ENCODE data around the gene MKI67. TPM values are rescaled to one million over a fixed set of nuclear protein-coding genes. Genes with fewer than 3 reads are reported as not detected.

MKI67 gene
- total and polyA plus RNA-seq, 10 of the 15 experiments (the other 5 are each of a cell fraction or from before 2014, with no cell fraction given): 22.3 to 183 (median 82.9) TPM

GRCh38 chr10:128064108-128064969 is 61.9 kb downstream of the MKI67 start:
- no peaks in the 10 kb centered on the region for H3K27me3 ChIP-seq (replicated peaks in 1 of 2; ENCODE audit: control insufficient read depth in 2 of 2, insufficient read depth in 2 of 2, low read length in 1 of 2)
- H3K79me2 ChIP-seq (ENCODE audit: control insufficient read depth, insufficient read depth, low read length): no peaks in the 10 kb centered on the region
- ChIA-PET SMC1A (ENCODE audit: uncharacterized antibody, unreplicated experiment) (interaction anchor here (0.7 to 5.0 kb wide), 9 partner anchors 14 to 87 kb away, joined by 3 to 116 read pairs (median 4); no protein-coding TSS in a partner anchor), POLR2A (interaction anchor here (0.8 to 10.2 kb wide), 4 partner anchors 15 to 58 kb away, joined by 4 to 117 read pairs (median 5); no protein-coding TSS in a partner anchor), RAD21 (ENCODE audit: unreplicated experiment) (interaction anchor here (1.0 to 5.5 kb wide), 5 partner anchors 16 to 93 kb away, joined by 3 to 82 read pairs (median 6); no protein-coding TSS in a partner anchor), CTCF (interaction anchor here (0.8 to 5.0 kb wide), 6 partner anchors 12 to 85 kb away, joined by 4 to 73 read pairs (median 13); no protein-coding TSS in a partner anchor)
- 3% methylated on average over 11 of the region's 11 CpGs for whole genome bisulfite sequencing (ENCODE audit: insufficient coverage, insufficient replicate concordance, low lambda C conversion rate, missing lambda C conversion rate)
- no peak overlapping the region for H3K4me3 ChIP-seq
- intact Hi-C loops (cut with micrococcal nuclease; ENCODE audit: unreplicated experiment) (loop anchor here (1.0 kb wide), 1 partner anchor 17 kb away; no protein-coding TSS in a partner anchor), in situ Hi-C loops (cut with MboI) (no loop called here)
- no peaks in the 10 kb centered on the region for H3K9me3 ChIP-seq (replicated peaks; ENCODE audit: control insufficient read depth, insufficient read depth, low read length)
- DNase-seq (ENCODE audit: low read depth, low spot score) (peak; percentile 80), FAIRE-seq (peak; percentile 54), ATAC-seq (peak; percentile 79)
- peak overlapping the region; percentile 8; the same call in 1 of the 2 replicates for H2AFZ ChIP-seq (ENCODE audit: control insufficient read depth, low read depth, low read length)
- H3K27ac ChIP-seq (ENCODE audit: control insufficient read depth, insufficient read depth): peak overlapping the region; percentile 76
- BruUV-seq (replicated peaks): no TSS peak
- H3K4me2 ChIP-seq (ENCODE audit: control insufficient read depth, insufficient read depth): peak overlapping the region; percentile 73
- H3K4me1 ChIP-seq (ENCODE audit: control insufficient read depth, insufficient read depth, low read length): peaks cover 36% of the 10 kb centered on the region
- no peaks in the 10 kb centered on the region for H4K20me1 ChIP-seq (ENCODE audit: control insufficient read depth, insufficient read depth)
- H3K9ac ChIP-seq (ENCODE audit: control insufficient read depth, insufficient read depth, low read length): peak overlapping the region; percentile 35; the same call in 1 of the 2 replicates
- peaks cover 0 to 8% of the 10 kb centered on the region in 2 experiments; a peak in 2 of 4 replicates for H3K36me3 ChIP-seq (ENCODE audit: control insufficient read depth in 2 of 2, insufficient read depth in 2 of 2, low read length in 1 of 2)
- TF ChIP-seq DPF2 (IDR thresholded peaks at IDR 0.05) (peak; percentile 93), RCOR1 (conservative IDR thresholded peaks at IDR 0.05; ENCODE audit: low read depth, low read length) (no peak), JUNB (IDR thresholded peaks at IDR 0.05) (peak; percentile 50), TAF1 (IDR thresholded peaks at IDR 0.05; ENCODE audit: borderline replicate concordance, low read depth, low read length) (no peak), NBN (IDR thresholded peaks at IDR 0.05) (peak; percentile 70; the same call in 1 of the 2 replicates), ASH2L (IDR thresholded peaks at IDR 0.05; ENCODE audit: borderline replicate concordance, low read depth) (no peak), CEBPB (IDR thresholded peaks at IDR 0.05; ENCODE audit: borderline replicate concordance in 1 of 2, low read depth in 2 of 2, low read length in 2 of 2) (no peak), MYB (IDR thresholded peaks at IDR 0.05; ENCODE audit: borderline replicate concordance, low read depth, low read length) (no peak), ZNF217 (IDR thresholded peaks at IDR 0.05) (no peak), SIN3A (IDR thresholded peaks at IDR 0.05; ENCODE audit: low read depth, low read length) (no peak), HDAC2 (IDR thresholded peaks at IDR 0.05) (no peak), YBX1 (IDR thresholded peaks at IDR 0.05) (no peak), ATF2 (IDR thresholded peaks at IDR 0.05; ENCODE audit: low read length) (0 out of 2 replicates have a peak, but pooled peaks have one; percentile 51), EED (IDR thresholded peaks at IDR 0.05; ENCODE audit: low read depth) (peak; percentile 88), KAT2A (conservative IDR thresholded peaks at IDR 0.05; ENCODE audit: control insufficient read depth, low read depth, low read length) (no peak), EZH2 (IDR thresholded peaks at IDR 0.05; ENCODE audit: borderline replicate concordance, control insufficient read depth, low read depth, low read length) (no peak), ZNF207 (IDR thresholded peaks at IDR 0.05; ENCODE audit: borderline replicate concordance) (no peak), PRDM15 (CRISPR knock-in tag; IDR thresholded peaks at IDR 0.05) (no peak)
